Adrenal gland (tissue), 12 donors: ENCODE data around the gene CDH12. TPM values are rescaled to one million over a fixed set of nuclear protein-coding genes. Genes with fewer than 3 reads are reported as not detected.

Experiments used
- DNase-seq, 7 donors: peaks; one replicate each; pipeline ENCODE4 v3.0.0-alpha.2; 2019 to 2020
- H3K27ac ChIP-seq, 5 donors: fragments of 200-600 bp; sonication (generic) in 4 of 5; 1 replicate in 3 of 5; 2 replicates in 2 of 5; pipeline versions ENCODE4 v1.5.1 to v1.8.0; 2016 to 2020; ENCODE audit warnings: mild to moderate bottlenecking in 1 of 5
- H3K27me3 ChIP-seq: fragments of 200-600 bp; 2 replicates; pipeline ENCODE4 v1.8.0; 2021
- H3K36me3 ChIP-seq, 2 donors: fragments of 200-600 bp; replicated peaks in 1 of 2; 1 replicate in 1 of 2; 2 replicates in 1 of 2; pipeline versions ENCODE4 v1.5.1 to v1.8.0; 2018 to 2022
- H3K4me1 ChIP-seq, 2 donors: fragments of 200-600 bp; replicated peaks in 1 of 2; 1 replicate in 1 of 2; 2 replicates in 1 of 2; pipeline versions ENCODE4 v1.5.1 to v1.8.0; 2018 to 2021
- H3K4me3 ChIP-seq, 4 donors: fragments of 200-600 bp; sonication (generic) in 3 of 4; one replicate each; pipeline ENCODE4 v1.5.1; 2016 to 2018
- H3K9me3 ChIP-seq, 3 donors: fragments of 200-600 bp; sonication (generic) in 1 of 3; replicated peaks in 1 of 3; 1 replicate in 2 of 3; 2 replicates in 1 of 3; pipeline versions ENCODE4 v1.5.1 to v1.8.0; 2016 to 2021
- CTCF ChIP-seq, 6 experiments: fragments of 450-650 bp in 4 of 6; fragments of 200-600 bp in 2 of 6; sonication (generic) in 1 of 6; IDR thresholded peaks; 1 replicate in 5 of 6; 2 replicates in 1 of 6; pipeline versions ENCODE4 v1.5.1 to v1.8.0; 2016 to 2021; ENCODE audit warnings: antibody characterized with exemption in 6 of 6, mild to moderate bottlenecking in 2 of 6, moderate library complexity in 1 of 6
- POLR2A ChIP-seq, 2 donors: fragments of 450-650 bp; IDR thresholded peaks; one replicate each; pipeline ENCODE4 v1.6.1; 2017; ENCODE audit warnings: antibody characterized with exemption in 2 of 2, mild to moderate bottlenecking in 2 of 2, moderate library complexity in 1 of 2
- WGBS, 4 donors: extraction: QIAGEN DNeasy Blood & Tissue Kit in 2 of 4; methylation state at CpG; one replicate each; pipeline versions ENCODE4 v1.1.5 to v1.1.7; 2013 to 2017; 5-methylcytosine and 5-hydroxymethylcytosine counted together
- intact Hi-C, 2 donors: fragments of 100-400 bp; cut with DNase I; formaldehyde crosslinking; loops; one replicate each; pipeline versions ENCODE4 v1.14.1 to v1.15.0; 2022 to 2023
- polyA plus RNA-seq, 3 donors: library from polyadenylated mRNA; stranded (reverse); fragments of 200-250 nt in 2 of 3; fragments of 350-450 nt in 1 of 3; fragmentation: Illumina TruSeq in 1 of 3; extraction: RNeasy Lipid Tissue Mini Kit (QIAGEN cat#74804) in 1 of 3; gene quantifications; one replicate each; pipeline ENCODE4 v1.2.3, GENCODE V29; 2013 to 2014
- total RNA-seq, 9 donors: library from RNA; depleted of rRNA in 4 of 9; stranded (reverse); fragments of >200 nt in 4 of 9; fragments of 120-200 nt in 1 of 9; fragmentation: NEBNext Ultra II Directional in 1 of 9; extraction: Animal tissue kit (Norgen Biotek cat#: 25700) in 1 of 9; gene quantifications; one replicate each; pipeline versions ENCODE4 v1.1.0 to v1.2.4, GENCODE V29; 2013 to 2023
- donor health status: healthy with polysubstance abuse.
- donor health status: Bipolar disorder and iron deficiency.
- donor health status: DM: yes; HTN: yes; CAD: no.
- donor health status: DM: no; HTN: no; CAD: no.
- donor health status: DM: no; HTN: no; CAD: no.
- donor health status: DM: yes; HTN: yes; CAD: no.

Gene CDH12
- total and polyA plus RNA-seq, 12 donors: 0.80 to 16.5 (median 7.8) TPM

DNA sequence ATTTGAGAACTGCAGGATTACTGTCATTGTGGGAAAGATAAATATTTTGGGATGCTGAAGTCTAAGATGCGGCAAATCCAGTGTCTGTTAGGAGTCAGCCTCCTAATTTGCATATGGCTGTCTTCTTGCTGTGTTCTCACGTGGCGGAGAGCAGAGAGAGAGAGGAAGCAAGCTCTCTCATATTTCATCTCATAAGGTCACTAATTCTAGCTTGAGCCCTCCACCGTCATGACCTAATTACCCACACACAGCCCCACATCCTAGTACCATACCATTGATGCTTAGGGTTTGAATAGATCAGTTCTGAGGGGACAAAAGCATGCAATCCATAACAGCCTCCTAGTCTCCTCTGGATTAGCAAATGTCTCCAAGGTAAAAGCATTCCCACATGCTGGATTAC, 124.5 kb downstream of the CDH12 start:
- H3K27ac ChIP-seq: no peak overlapping the region
- no peak overlapping the region for H3K4me3 ChIP-seq
- 45 to 56% (median 50%) methylated on average over 4 of the region's 4 CpGs for WGBS, 4 donors
- no peaks in the 10 kb centered on the region for H3K9me3 ChIP-seq
- no peaks in the 10 kb centered on the region for H3K27me3 ChIP-seq
- no peak for DNase-seq
- intact Hi-C loops: no loop called here
- no peak for TF ChIP-seq CTCF (IDR thresholded peaks at IDR 0.05)
- TF ChIP-seq POLR2A (IDR thresholded peaks at IDR 0.05): no peak
- no peaks in the 10 kb centered on the region for H3K36me3 ChIP-seq
- no peaks in the 10 kb centered on the region for H3K4me1 ChIP-seq

GRCh38 chr5:22722491-22722890, 130.7 kb downstream of the CDH12 start:
- intact Hi-C loops: no loop called here
- H3K27me3 ChIP-seq: no peaks in the 10 kb centered on the region
- WGBS, 4 donors: 81 to 87% (median 85%) methylated on average over 1 of the region's 1 CpG
- no peak overlapping the region for H3K4me3 ChIP-seq
- no peak for TF ChIP-seq POLR2A (IDR thresholded peaks at IDR 0.05)
- no peak for TF ChIP-seq CTCF (IDR thresholded peaks at IDR 0.05)
- DNase-seq: no peak
- no peak overlapping the region for H3K27ac ChIP-seq
- no peaks in the 10 kb centered on the region for H3K9me3 ChIP-seq
- no peaks in the 10 kb centered on the region for H3K4me1 ChIP-seq
- no peaks in the 10 kb centered on the region for H3K36me3 ChIP-seq

DNA sequence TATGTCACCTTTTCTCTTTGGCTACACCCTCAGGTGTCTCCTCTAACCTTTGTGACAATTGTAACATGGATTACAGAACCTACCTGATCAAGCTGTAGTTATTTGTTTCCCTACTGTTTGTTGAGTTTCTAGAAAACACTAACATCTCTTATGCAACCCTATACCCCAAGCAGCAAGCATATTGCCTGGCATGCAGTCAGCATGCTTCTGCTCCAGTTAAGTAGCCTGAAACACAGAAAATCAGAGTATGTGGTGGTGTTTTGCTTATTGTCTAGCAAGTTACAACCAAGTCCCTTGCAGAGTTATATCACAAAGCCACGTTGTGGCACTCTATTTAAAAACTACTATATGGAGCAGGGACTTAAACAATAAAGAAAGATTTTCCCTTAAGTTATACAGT, 131.1 kb downstream of the CDH12 start:
- Histone ChIP-seq H3K27ac (no peak overlapping the region), H3K4me1 (no peaks in the 10 kb centered on the region), H3K9me3 (no peaks in the 10 kb centered on the region), H3K36me3 (no peaks in the 10 kb centered on the region), H3K4me3 (no peak overlapping the region), H3K27me3 (no peaks in the 10 kb centered on the region)
- WGBS, 4 donors: 27 to 46% (median 36%) methylated on average over 1 of the region's 1 CpG
- no peak for TF ChIP-seq POLR2A (IDR thresholded peaks at IDR 0.05)
- DNase-seq: no peak
- intact Hi-C loops: no loop called here

DNA sequence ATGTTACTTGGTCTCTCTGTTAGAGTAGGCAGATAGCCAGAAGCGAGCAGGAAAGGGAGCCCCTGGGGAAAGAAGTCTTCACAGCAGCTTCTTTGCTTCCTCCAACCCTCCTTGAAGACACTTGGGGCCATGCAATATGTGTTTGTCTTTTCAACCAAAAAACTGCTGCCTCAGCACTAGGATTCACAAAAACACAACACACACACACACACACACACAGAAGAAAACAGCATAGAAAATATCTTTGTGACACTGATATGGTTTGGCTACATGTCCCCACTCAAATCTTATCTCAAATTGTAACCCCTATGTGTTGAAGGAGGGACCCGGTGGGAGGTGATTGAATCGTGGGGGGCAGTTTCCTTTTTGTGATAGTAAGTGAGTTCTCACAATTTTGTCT, 133.3 kb downstream of the CDH12 start:
- intact Hi-C loops: no loop called here
- TF ChIP-seq CTCF (IDR thresholded peaks at IDR 0.05): no peak
- no peak for TF ChIP-seq POLR2A (IDR thresholded peaks at IDR 0.05)
- H3K27ac ChIP-seq: no peak overlapping the region
- H3K4me1 ChIP-seq: no peaks in the 10 kb centered on the region
- DNase-seq: no peak
- H3K27me3 ChIP-seq: no peaks in the 10 kb centered on the region
- WGBS, 4 donors: 69 to 85% (median 79%) methylated on average over 3 of the region's 3 CpGs
- no peak overlapping the region for H3K4me3 ChIP-seq
- H3K9me3 ChIP-seq: no peaks in the 10 kb centered on the region
- H3K36me3 ChIP-seq: no peaks in the 10 kb centered on the region

GRCh38 chr5:22710660-22711059, 142.5 kb downstream of the CDH12 start:
- intact Hi-C loops: no loop called here
- DNase-seq: no peak
- WGBS, 4 donors: 24 to 73% (median 45%) methylated on average over 2 of the region's 2 CpGs

More at GRCh38 chr5:22710660-22711059, 142.5 kb downstream of the CDH12 start:
- Histone ChIP-seq H3K36me3 (no peaks in the 10 kb centered on the region), H3K4me1 (no peaks in the 10 kb centered on the region), H3K27me3 (no peaks in the 10 kb centered on the region), H3K9me3 (no peaks in the 10 kb centered on the region), H3K4me3 (no peak overlapping the region), H3K27ac (no peak overlapping the region)
- TF ChIP-seq POLR2A (IDR thresholded peaks at IDR 0.05) (no peak), CTCF (IDR thresholded peaks at IDR 0.05) (no peak)
